HG03521 (cell line): Measurements from ENCODE around the gene MSLN.

ENCODE experiments used
- ATAC-seq: cut with Tn5 transposase; IDR thresholded peaks from one replicate; pipeline ENCODE4 v1.9.1; 2021; ENCODE audit warnings: mild to moderate bottlenecking, moderate library complexity; ENCODE audit not compliant: unreplicated experiment

Gene MSLN

GRCh38 chr16:788399-789126 lies 28.0 kb downstream of the MSLN start, which contains the start of gene CHTF18:
Gene CHTF18 (plus strand): TSS chr16:788620. CDS start chr16:788685, 65 bp downstream.
- peak; percentile 68 for ATAC-seq

GRCh38 chr16:789191-789850 lies 28.8 kb downstream of the MSLN start:
- no peak for ATAC-seq

DNA sequence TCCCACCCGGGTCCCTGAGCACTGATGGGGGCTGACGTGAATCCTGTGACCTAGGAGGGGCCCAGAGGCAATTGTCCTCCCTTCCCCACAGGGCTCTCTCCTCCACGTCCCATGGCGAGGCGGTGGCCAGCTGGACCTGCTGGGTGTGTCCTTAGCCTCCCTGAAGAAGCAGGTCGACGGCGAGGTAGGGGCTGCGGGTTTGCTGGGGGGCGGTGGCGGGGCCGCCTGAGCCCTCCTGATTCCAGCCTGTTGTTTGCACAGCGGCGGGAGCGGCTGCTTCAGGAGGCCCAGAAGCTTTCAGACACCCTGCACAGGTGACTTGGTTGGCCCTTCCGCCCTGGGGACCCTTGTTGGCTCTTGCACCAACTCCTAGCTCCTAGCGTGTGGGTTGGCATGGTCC lies 29.6 kb downstream of the MSLN start:
- ATAC-seq = no peak

GRCh38 chr16:791131-791530 lies 30.6 kb downstream of the MSLN start:
- no peak for ATAC-seq

- ATAC-seq = no peak
These were observed 31.9 kb downstream of the MSLN start for GRCh38 chr16:792221-792995.

- no peak for ATAC-seq
These were observed 32.9 kb downstream of the MSLN start for GRCh38 chr16:793414-793813.

DNA sequence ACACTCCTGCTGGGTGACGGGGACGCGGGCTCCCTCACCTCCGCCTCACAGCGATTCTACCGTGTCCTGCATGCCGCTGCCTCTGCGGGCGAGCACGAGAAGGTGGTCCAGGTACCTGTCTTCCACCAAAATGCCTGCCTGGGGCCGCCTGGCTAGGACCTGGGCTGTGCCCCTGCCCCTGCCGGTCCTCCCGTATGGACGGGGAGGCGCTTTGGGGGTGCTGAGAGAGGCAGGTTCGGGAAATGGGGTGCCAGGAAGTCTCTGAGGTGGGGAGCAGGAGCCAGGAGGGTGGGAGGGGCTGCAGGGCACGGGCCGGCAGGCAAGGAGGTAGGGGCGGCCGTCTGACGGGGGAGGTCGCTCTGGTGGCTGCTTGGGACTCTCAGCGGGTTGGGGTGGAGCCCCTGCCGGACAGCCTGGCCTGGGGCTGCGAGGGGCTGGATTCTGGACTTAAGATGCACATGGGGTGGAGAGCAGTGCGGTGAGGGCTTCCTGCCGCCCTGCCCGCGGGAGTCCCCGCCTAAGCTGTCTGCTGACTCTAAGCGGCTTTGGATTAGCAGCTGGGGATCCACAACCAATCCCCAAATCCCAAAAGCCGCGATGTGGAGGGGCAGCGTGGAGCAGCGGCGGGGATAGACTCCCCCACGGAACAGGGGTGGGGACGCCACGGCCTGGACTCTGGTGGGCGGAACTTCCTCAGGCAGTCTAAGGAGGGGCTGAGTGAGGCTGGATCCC lies 33.7 kb downstream of the MSLN start:
- no peak for ATAC-seq

DNA sequence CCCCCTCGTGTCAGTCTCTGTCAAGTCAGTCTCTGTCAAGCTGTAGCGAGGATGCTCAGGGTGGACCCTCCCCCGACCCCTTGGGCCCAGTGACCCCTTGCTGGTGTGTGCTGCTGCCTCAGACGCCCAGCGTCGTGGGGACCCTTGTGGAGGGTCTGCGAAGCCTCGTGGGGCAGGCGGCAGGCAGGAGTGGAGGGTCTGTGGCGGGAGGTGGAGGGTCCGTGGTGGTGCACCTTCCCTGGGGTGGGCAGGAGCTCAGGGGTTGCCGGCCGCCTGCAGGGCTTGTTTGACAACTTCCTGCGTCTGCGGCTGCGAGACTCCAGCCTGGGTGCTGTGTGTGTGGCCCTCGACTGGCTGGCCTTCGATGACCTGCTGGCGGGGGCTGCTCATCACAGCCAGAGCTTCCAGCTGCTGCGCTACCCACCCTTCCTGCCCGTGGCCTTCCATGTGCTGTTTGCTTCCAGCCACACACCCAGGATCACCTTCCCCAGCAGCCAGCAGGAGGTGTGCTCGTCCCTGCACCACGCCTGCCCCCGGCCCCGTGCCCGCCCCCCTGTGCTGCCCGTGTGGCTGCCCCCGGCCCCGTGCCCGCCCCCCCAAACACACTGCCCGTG lies 34.4 kb downstream of the MSLN start:
- ATAC-seq = no peak

DNA sequence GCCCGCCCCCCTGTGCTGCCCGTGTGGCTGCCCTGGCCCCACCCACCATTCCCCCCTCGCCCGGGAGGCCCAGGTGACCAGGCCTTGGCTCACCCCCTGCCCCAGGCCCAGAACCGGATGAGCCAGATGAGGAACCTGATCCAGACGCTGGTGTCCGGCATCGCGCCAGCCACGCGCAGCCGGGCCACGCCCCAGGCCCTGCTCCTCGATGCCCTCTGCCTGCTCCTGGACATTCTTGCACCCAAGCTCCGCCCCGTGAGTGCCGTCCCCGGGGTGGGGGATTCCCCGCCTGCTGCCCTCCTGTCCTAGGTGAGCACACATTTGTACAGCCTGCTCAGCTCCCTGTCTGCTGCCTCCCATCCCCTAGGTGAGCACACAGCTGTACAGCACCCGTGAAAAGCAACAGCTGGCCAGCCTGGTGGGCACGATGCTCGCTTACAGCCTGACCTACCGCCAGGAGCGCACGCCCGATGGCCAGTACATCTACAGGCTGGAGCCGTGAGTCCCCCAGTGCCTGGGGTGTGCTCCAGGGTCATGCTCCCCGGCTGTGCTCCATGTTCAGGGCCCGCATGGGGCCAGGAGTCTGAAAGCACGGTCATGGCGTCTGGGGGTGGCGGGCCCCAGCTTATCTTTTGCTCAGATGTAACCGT lies 35.2 kb downstream of the MSLN start:
- ATAC-seq = no peak

GRCh38 chr16:796296-797119 lies 36.0 kb downstream of the MSLN start:
- no peak for ATAC-seq

DNA sequence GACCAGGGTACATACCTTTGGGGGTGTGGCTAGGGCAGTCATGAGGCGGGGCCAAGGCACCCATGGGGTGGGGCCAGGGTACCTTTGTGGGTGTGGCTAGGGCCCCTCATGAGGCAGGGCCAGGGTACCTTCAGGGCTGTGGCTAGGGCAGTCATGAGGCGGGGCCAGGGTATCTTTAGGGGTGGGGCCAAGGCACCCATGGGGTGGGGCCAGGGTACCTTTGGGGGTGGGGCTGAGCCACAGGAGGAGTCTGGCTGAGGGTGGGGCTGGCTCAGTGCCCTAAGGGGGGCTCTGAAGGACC lies 36.5 kb downstream of the MSLN start:
- ATAC-seq = no peak

DNA sequence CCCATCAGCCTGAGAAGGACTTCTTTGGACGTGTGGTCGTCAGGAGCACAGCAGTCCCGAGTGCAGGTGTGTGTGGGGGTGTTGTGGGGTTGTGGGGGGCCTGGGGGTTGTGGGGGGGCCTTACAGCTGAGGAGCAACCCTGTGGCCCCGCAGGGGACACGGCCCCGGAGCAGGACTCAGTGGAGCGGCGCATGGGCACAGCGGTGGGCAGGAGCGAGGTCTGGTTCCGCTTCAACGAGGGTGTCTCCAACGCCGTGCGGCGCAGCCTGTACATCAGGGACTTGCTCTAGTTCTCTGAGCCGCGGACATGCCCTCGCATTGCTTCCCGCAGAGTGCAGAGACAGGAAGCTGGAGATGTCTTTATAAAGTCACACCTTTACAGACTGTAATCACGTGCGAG lies 37.2 kb downstream of the MSLN start:
- ATAC-seq = no peak

- no peak for ATAC-seq
These were observed 38.1 kb downstream of the MSLN start for GRCh38 chr16:798666-799065.

- ATAC-seq = no peak
These were observed 38.8 kb downstream of the MSLN start for GRCh38 chr16:799111-799947.

DNA sequence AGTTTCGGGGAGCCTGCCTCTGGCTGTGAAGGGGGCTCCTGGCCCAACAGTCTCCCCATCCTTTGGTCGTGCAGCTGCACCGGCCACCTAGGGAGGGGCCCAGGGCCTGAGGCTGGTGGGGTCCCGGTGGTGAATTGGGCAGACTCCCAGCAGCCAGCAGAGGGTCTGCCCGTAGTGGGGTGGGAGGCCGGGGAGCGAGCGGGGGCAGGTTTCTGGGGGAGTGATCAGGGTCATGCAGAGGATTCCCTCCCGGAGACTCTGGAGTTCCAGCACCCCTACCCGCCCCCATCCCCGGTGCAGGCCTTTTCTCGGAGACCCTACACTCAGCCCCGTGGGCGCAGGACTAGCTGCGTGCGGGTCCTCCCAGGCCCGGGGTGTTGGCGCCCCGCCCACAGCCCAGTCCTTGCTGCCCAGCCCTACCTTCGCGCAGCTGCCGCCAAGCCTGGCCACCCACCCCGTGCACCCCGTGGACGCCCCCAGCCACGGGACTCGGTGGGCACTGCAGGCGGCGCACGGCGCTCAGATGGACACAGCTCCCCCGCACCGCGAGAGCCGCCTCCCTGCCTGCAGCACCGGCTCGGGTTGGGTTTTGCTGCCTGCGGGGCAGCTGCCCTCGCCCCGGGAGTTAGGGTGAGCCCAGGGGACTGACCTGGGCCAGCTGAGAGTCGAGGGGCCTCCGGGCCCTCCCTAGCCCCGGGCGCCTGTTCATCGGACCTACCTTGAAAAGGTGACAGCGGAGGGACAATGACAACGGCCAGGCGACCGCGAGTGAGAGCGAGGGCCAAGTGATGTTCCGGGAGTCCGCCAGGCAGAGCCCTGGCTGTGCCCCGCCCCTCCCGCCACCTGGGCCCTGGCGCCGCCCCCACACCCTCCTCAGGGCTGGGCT lies 39.7 kb downstream of the MSLN start, which contains the start of gene GNG13:
Gene GNG13 (minus strand): TSS at position 787 of the 886 bp plus-strand sequence. CDS start 1,657 bp downstream, outside the sequence.
- no peak for ATAC-seq

DNA sequence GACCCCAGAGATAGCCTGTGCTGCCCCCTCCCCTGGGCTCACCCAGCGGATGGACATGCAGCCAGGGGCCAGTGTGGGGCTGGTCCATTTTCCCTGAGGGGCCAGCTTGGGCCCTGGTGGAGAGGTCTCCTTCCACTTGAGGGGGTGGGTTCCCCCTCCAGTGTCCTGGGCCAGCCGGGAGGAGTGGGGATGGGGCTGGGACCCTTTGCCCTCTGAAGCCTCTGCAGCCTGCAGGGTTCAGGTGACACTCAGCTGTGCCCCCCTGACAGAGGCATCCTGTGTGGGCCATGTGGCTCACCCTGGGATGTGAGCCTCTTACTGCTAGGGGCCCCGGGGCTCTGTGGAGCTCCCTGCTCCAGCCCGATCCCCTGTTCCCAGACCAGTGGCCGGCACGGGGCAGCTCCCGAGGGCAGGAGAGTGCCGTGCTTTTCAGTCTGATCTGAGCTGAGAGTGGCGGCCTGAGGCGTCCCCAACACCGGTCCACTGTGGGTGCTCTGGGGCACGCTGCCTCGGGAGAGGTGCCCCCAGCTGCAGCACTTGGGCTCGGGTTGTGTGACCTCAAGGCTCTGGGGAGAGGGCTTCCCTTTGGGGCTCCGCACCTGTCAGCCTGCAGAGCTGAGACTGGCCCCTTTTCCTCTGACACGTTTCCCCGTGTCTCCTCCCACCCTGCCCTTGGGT lies 40.4 kb downstream of the MSLN start:
- ATAC-seq = no peak
